SK-N-SH treated with all-trans-retinoic acid at 6 μM for 48 hours (cell line): ENCODE measurements around the gene RGS7.

Source experiments
- BACH2 ChIP-seq: fragments of 250-450 bp; sonication (Bioruptor Pico); IDR thresholded peaks from 2 replicates; pipeline ENCODE4 v1.9.0; 2021; ENCODE audit warnings: mild to moderate bottlenecking, borderline replicate concordance
- ESRRG ChIP-seq: fragments of 250-450 bp; sonication (Bioruptor Pico); IDR thresholded peaks from 2 replicates; pipeline ENCODE4 v1.6.1; 2021; ENCODE audit warnings: mild to moderate bottlenecking
- OSR1 ChIP-seq: fragments of 250-450 bp; sonication (Bioruptor Pico); IDR thresholded peaks from 2 replicates; pipeline ENCODE4 v1.8.0; 2022; ENCODE audit warnings: moderate library complexity, mild to moderate bottlenecking, inconsistent platforms
- PATZ1 ChIP-seq: fragments of 250-450 bp; sonication (Bioruptor Pico); IDR thresholded peaks from 2 replicates; pipeline ENCODE4 v1.8.0; 2020; ENCODE audit warnings: mild to moderate bottlenecking, moderate library complexity, borderline replicate concordance
- PPARA ChIP-seq: fragments of 250-450 bp; sonication (Bioruptor Pico); IDR thresholded peaks from 2 replicates; pipeline ENCODE4 v1.5.0; 2020; ENCODE audit warnings: mild to moderate bottlenecking, borderline replicate concordance
- SNAI2 ChIP-seq: fragments of 250-450 bp; sonication (Bioruptor Pico); IDR thresholded peaks from 2 replicates; pipeline ENCODE4 v1.5.0; 2020; ENCODE audit warnings: mild to moderate bottlenecking, moderate library complexity
- ZC3H10 ChIP-seq: fragments of 250-450 bp; sonication (Bioruptor Pico); IDR thresholded peaks from 2 replicates; pipeline ENCODE4 v1.5.1; 2021; ENCODE audit warnings: mild to moderate bottlenecking, moderate library complexity
- ZFP3 ChIP-seq: fragments of 250-450 bp; sonication (Bioruptor Pico); IDR thresholded peaks from 2 replicates; pipeline ENCODE4 v1.5.0; 2020; ENCODE audit warnings: mild to moderate bottlenecking, moderate library complexity
- ZNF565 ChIP-seq: fragments of 450-650 bp; formaldehyde crosslinking; conservative IDR thresholded peaks from 2 replicates; pipeline ENCODE4 v1.5.0; 2020; ENCODE audit warnings: low read depth, mild to moderate bottlenecking, moderate library complexity
- ZNF70 ChIP-seq: fragments of 450-650 bp; formaldehyde crosslinking; IDR thresholded peaks from 2 replicates; pipeline ENCODE4 v1.5.0; 2020; ENCODE audit warnings: mild to moderate bottlenecking, moderate library complexity
- ZNF8 ChIP-seq: fragments of 450-650 bp; formaldehyde crosslinking; IDR thresholded peaks from 2 replicates; pipeline ENCODE4 v1.5.0; 2020; ENCODE audit warnings: mild to moderate bottlenecking, moderate library complexity

- TF ChIP-seq ESRRG (no peak), ZNF565 (CRISPR knock-in tag) (no peak), PPARA (no peak), ZNF8 (no peak), ZFP3 (no peak), OSR1 (CRISPR knock-in tag) (no peak), PATZ1 (no peak), SNAI2 (CRISPR knock-in tag) (no peak), ZC3H10 (CRISPR knock-in tag) (no peak), ZNF70 (CRISPR knock-in tag) (no peak), BACH2 (CRISPR knock-in tag) (no peak)
Observed at GRCh38 chr1:241140670-241141069, 216.3 kb downstream of the RGS7 start.
